Nucleus accumbens (tissue), 56 donors: ENCODE data around the gene GSE1.

Source experiments
- DNase-seq, 56 donors: peaks; one replicate each; lab custom pipeline; 2025; lab: John Stamatoyannopoulos, UW

Gene GSE1

DNA sequence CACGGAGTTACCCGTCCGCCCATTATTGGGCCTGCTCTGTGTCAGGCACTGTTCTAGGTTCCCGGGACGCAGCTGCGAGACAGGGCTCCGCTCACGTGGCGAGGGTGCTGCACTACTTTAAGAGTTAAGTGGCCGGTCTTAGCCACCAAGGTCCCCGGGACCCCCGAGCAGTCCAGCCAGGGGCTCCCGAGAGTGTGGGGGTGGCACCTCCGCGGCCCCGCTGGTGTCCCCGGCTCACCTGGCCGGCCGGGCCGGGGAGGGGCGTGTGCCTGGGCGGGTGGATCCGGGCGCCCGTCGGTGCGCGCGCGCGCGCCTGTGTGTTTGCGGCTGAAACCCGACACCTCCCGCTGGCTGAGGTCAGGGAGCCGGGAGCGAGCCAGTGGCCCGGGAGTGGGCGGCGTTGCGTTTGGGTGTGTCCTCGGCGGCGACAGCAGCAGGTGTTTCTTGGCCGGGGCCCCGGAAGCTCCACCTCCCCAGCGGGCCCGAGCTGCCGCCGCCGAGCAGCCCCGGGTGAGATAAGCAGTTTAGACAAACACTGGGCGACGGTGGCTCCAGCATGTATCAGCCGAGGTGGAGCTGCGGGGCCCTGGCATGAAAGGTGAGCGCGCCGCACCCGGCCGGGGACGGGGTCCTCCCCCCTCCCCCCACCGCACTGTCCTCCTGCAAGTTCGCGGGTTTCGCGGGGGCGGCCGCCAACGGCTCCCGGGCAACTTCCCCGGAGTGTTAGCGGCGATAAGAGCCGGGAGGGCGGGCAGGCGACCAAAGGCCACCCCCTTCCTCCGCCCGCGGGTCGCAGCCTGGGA is at the start of gene GSE1:
TSS of gene GSE1 (plus strand) at position 522 of the 803 bp plus-strand sequence. CDS start at position 592, 70 bp downstream.
- DNase-seq, result peak in 23 of 56 donors; percentile 6 to 60 (median 32)

DNA sequence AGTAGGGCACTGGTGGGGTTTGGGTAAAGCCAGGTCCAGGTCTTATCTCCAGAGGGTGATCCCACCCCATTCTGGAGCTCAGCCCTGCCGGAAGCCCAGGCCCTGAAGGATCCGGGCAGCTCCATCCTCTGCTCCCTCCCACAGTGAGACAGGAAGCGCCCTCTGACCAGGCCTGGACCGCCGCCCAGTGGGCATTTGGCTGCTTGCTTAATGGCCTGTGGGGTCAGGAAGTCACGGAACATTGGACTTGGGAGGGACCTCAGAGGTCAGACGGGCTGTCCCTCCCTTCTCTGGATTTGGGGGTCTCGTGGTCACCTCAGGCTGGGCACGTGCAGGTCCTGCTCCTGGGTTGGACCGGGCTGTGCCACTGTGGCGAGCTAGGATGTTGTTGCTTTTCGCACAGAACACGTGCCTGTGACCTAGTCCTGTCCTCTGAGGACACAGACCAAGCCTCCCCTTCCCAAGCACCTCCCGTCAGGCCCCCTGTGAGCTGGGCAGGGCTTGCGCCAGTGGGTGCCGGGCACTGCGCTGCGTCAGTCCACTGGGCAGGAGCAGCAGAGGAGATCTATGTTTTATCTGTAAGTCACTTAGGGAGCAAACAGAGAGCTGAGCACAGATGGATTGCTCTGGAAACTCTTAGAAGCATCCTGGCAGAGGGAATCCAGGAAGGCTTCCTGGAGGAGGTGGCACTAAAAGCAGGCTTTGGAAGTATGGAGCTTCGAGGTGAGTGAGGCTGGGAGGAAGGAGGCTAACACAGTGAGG is 49.4 kb upstream of the GSE1 start:
- DNase-seq, result peak in 3 of 56 donors; percentile 4 to 34 (median 10)

DNA sequence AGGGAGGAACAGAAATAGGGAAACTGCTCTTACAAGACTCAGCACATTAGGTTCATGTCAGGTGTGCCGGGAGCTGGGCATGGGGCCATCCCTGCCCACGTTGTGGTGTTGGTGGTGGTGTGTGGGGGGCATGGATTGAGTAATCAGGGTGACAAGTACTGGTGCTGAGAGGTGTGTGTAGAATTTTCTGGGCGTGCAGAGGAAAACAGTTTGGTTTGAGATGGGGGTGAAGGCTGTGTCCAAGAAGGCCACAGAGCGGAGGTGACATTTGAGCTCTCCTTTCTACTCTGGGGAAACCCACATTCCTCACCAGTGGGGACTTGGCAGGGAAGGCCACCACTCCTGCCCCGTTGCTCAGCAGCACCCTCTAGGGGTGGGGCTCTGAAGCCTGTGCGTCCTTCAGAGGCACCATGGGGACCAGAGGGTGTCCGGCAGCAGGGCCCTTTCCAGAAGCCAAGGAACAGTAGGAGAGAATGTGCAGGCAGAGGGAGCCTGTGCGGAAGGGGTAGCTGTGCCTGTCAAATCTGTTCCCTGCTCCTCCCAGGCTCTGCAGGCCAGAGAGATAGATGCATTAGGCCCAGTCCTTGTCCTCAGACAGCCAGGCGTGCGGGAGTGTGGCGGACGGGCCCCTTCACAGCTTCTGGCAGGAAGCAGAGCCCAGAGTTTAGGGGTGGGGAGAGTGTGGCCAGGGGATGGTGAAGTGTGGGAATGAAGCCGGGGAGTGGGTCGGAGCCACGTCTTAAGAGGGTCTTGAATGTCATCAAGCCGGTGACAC is 48.7 kb upstream of the GSE1 start:
- DNase-seq, result no peak

DNA sequence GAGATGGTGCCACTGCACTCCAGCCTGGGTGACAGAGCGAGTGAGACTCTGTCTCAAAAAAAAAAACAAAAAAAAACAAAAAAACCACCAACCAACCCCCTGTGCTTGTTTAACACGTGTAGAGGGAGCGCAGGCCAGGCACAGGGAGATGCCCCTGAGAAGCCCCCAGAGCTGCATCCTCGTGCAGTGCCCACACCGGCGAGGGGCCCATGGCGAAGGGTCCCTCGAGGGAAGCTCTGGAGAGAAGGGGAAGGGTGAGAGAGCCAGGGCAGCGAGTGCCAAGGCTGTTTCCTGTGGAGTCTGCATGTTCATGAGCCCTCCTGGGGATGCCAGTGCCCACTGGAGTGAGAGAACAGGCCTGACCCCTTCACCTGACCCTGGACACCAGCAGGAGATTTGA is 47.8 kb upstream of the GSE1 start:
- no peak for DNase-seq

DNA sequence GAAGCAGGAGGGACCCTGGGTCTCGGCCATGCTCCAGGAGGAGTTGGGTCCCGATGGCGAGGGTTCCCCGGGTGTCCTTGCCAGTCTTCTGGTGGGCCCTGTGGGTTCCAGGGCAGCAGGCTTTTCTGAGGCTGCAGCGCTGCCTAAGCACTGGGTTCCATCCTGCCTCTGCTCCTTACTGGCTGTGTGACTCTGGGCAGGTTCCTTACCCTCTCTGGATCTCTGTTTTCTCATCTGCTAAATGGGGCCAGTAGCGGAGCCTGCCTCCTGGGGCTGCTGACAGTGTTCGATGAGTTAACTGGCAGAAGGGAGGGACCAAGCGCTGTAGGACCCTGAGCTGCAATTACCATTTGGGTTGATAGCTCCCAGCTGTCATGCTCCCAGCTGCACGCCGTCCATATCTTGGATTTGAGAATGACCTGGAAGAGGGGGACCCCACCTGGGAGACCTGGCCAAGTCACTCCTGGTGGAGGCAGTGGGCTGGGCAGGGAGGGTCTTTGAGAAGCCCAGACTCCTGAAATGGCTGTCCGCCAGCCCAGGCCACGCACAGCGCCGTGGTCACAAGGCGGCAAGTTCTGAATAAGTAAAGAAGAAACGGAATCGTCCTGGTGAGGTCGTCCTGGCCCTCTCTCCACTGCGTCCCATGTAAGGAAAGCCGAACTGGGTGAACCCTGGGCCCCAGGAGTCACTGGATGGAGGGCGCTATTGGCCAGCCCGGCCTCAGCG is 47.2 kb upstream of the GSE1 start:
- DNase-seq, result no peak

DNA sequence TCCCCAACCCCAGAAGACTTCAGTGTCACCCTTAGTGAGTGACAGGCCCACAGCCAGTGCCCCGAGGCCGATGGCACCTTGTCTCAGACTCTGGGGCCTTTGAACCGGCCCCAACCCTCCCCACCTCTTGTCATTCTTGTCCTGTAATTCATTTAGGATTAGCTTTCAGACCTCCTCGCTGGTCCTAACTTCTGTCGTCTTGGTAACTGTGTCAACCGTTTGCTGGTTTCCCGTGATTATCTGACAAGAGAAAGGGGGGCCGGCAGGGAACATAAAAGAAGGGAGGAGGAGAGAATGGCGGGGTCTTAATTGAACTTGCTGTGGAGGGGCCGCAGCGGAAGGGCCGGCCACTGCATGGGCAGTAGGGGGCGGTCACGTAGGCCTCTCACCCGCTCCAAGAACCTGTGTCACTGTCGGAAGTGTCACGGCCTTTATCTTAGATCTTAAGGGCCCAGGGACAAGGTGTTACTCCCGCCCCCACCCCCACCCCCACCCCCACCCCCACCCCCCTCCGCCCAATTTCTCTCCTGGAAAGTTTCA is 46.5 kb upstream of the GSE1 start:
- no peak for DNase-seq

DNA sequence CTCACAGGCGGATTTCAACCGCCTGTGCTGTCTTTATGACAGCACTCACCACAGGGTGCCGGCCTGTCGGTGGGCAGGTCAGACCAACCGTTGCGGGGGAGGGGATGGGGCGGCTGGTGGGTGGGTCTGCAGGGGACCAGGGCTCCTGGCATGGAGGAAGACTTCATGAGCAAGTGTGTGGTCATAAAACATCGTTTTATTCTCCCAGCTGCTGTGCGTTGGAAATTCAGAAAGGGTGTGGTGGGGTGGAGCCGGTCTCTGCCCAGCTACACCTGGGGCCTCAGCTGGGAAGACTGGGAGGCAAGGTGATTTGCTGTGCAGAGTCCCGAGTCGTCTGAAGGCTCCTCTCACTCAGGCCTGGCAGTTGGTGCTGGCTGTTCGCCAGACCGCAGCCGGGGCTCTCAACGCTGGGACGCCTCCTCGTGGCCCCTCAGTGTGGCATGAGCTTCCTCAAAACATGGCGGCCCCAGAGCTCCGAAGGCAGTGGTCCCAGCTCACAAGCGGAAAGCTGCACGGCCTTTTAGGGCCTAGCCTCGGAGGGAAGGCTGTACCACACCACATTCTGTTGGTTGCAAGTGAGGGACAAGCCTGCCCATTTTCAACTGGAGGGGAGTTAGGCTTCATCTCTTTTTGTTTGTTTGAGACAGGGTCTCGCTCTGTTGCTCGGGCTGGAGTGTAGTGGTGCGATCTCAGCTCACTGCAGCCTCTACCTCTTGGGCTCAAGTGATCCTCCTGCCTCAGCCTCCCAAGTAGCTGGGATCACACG is 45.8 kb upstream of the GSE1 start:
- DNase-seq, result no peak

DNA sequence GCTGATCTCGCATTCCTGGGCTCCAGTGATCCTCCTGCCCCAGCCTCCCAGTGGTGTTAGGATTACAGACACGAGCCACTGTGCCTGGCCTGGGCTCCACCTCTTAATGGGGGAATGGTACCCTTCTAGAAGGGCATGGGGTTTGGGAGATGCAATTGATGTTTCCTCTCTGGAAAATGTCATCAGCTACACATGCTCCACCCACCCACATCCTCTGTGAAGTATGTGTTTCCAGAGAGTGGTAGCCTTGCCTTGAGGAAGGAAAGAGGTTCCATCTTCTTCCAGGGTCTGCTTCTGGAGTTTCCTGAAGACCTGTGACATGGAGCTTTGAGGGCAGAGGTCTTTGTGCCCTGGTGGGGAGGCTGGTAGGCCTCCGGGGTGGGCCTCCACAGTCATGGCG is 45.2 kb upstream of the GSE1 start:
- DNase-seq, result no peak

DNA sequence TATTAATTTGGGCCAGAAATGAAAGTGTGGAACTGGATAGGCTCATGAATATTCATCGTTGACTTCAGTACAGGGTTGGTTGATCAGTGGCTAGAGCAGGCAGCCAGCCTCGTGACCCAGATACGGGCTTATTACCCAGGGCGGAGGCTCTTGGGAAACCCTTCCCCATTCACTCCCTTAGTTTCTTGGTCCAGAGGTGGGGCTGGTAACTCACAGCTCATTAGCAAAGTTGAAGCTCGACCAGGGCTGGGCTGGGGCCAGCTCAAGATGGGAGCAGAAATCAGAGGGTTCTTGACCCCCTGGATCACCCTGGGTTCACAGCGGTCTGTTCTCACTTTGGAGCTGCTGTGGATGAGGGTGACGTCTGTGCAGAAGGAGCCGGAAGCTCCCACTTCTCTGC is 44.6 kb upstream of the GSE1 start:
- no peak for DNase-seq

DNA sequence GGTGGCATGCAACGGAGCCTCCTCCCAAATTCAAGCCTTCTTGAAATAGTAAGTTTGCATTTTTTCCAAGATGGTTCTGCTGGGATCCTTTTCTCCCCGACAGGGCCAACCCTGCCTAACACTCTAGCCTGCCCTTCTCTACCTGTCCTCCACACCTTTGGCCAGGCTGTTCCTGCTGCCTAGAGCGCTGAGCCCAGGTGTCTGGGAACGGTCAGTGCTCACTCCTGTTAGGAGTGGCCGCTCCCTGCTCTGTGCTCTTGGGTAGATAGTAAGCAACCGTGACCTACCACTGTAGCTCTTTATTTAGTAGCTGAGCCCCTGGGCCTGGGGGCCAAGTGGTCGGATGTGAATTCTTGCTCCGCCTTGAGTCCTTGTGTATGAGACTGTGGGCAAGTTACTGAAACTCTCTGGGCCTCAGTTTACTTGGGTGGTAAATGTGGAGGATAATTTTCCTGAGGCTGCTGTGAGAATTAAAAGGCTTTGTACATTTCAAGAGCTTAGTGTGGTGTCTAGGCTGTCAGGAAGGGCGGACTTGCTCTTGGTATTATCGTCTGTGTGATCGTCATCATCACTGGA is 44.0 kb upstream of the GSE1 start:
- no peak for DNase-seq

DNA sequence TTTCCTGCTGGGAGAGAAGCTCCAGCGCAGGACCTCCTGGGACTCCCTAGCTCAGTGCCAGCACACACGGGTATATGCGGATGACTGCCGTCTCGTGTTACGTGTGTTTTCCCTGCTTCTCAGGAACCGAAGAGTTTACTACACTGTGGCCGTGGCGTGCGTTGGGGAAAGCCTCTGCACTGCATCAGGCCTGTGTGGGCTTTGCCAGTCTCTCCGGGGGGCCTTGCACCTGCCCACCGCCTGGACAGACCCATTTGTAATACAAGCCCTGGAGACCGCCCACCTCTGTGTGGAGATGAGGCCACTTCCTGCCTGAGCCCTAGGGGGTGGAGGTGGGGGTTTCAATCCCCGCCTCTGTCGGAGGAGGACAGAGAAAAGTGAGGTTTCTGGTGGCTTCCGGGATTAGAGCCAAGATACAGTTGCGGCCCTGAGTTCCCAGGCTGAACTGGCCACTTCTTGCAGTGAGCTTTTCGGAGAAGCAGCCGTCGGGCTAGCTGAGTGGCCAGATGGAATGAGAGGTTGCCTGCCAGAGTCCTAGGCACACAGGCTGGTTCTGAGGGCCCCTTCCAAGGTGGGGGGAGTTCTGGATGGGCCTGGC is 43.4 kb upstream of the GSE1 start:
- no peak for DNase-seq

DNA sequence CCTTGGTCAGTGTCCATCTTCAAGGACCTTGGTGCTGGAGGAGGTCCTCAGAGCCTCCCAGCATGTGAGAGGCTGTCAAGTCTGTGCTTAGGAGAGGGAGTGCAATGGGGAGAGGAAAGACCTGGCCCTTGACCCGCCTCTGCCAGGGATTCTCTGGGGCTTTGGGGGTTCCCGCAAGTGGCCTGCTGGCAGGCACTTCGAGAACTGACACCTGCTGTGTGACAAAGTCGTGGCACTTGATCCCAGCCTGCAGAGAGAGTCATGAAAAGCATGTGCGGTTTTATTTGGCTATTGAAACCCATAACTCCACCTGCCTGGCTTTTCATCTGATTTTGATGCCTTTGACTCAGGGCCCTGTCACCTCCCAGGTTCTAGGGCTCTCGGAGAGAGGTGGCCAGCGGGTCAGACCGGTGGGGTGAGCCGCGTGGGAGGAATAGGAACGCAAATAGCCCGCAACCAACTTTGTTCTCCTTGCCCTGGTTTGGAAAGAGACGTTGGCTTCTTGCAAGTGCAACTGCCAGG is 42.8 kb upstream of the GSE1 start:
- DNase-seq, result no peak

DNA sequence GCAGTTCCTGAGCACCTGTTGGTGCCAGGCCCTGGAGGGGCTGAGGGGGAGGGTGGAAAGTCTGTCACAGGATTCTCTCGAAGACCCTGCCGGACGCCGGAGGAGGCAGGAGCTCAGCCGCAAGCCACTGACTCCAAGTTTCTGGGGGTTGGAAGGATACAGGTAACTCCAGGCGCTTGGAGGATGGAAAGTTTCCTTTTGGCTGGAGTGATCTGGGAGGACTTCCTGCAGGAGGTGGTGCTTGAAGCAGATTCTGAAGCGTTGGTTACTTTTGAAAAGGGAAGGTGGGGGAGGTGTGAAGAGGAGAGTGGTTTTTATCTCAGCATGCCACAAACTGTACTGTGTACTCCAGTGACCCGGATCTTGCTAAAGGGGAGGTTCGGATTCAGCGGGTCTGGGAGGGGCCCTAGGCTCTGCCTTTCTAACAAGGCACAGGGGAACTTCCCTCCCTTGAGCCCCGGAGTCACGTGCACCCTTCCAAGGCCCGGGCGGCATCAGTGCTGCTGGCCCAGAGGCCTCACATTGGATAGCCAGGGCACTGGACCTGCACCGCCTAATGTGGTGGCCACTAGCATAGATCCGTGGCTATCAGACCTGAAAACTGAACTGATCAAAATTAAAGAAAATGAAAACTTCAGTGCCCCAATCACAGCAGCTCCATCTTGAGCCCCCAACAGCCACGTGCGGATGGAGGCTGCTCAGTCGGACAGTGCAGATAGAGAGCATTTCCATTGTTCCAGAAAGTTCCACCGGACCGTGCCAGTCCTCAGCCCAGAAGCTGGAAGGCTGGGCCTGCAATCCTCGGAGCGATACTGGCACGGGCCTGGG is 42.2 kb upstream of the GSE1 start:
- no peak for DNase-seq

DNA sequence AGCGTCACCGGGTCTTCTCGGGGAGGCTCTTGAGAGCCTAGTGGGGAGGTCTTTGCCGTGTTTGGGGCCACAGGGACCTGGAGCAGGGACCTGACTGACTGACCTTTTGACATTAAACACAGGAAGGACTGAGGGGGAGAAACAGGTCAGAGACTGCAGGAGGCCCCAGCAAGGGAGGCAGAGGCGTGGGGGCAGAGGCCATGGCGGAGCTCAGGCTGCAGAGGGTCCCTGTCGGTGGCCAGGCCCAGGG is 41.6 kb upstream of the GSE1 start:
- no peak for DNase-seq

DNA sequence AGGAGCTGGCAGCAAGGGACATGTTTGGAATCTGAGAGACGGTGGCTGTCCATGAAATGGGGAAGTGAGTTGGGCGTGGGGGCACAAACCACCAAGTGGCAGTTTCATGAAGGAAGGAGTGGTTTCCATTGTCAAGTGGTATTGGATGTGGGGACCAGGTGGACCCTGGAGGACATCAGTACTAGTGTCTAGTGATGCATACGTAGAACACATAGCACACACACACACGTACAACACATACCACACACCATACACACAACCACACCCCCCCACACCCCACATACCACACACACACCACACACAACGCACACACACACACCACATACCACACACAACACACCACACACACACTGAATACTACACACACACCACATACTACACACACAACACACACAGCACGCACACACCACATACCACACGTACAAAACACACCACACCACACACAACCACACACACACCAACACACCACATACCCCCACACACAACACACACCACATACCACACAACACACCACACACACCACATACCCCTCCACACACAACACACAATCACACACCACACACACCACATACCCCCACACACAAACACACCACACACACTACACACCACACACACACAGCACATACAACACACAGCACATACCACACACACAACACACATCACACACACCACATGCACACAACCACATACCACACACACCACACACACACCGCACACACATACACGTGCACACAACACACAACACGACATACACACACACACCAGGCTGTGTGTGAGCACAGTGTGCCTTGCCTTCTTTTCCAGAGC is 41.1 kb upstream of the GSE1 start:
- DNase-seq, result no peak

DNA sequence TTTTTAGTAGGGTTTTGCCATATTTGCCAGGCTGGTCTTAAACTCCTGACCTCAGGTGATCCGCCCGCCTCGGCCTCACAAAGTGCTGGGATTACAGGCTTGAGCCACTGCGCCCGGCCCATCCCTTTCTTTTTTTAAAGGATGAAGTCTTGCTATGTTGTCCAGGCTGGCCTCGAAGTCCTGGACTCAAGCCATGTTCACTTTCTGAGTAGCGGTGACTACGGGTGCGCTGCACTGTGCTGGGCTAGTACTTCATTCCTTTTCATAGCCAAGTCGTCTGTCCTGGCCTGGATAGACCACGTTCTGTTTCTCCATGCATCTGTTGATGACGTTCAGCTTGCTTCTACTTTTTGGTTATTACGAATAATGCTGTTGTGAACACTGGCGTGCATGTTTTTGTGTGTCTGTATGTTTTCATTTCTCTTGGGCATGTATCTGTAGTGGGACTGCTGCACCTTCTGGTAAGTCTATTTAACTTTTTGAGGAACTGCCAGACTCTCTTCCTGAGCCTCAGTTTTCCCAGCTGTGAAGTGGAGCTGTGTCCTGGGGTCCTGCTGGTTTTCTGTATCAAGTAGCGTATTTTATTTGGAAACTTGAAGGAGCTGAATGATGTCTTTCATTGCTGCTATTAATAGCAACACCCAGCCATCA is 40.0 kb upstream of the GSE1 start:
- no peak for DNase-seq
